Cardiac fibroblast (primary cell): ENCODE results near the gene PRKD1.

Experiments
- DNase-seq, 2 donors: peaks; one replicate each; pipeline versions ENCODE4 v3.0.0 to v3.0.0-alpha.2; 2010; ENCODE audit warnings: low read depth in 2 of 2
- H3K4me3 ChIP-seq, 2 donors: replicated peaks in 1 of 2; 1 replicate in 1 of 2; 2 replicates in 1 of 2; pipeline ENCODE4 v1.5.1; 2011; ENCODE audit warnings: low read depth in 2 of 2, low read length in 2 of 2, mild to moderate bottlenecking in 2 of 2, moderate library complexity in 1 of 2
- CTCF ChIP-seq: IDR thresholded peaks from one replicate; pipeline ENCODE4 v1.5.1; 2011; ENCODE audit warnings: low read depth, mild to moderate bottlenecking, low read length, inconsistent platforms

The PRKD1 gene

GRCh38 chr14:29937116-29937515 lies 9.5 kb upstream of the PRKD1 start:
- DNase-seq, result peak in 1 of 2 donors; percentile 59
- no peak for TF ChIP-seq CTCF
- H3K4me3 ChIP-seq, result no peak overlapping the region

GRCh38 chr14:29930283-29930682 lies 2.6 kb upstream of the PRKD1 start:
- no peak overlapping the region for H3K4me3 ChIP-seq
- no peak for TF ChIP-seq CTCF
- peak; percentile 63 to 65 for DNase-seq

GRCh38 chr14:29928117-29928640 lies 532 bp upstream of the PRKD1 start:
- peak overlapping the region; percentile 38 to 88 for H3K4me3 ChIP-seq
- no peak for TF ChIP-seq CTCF
- no peak for DNase-seq

- TF ChIP-seq CTCF, result no peak
- DNase-seq, result peak; percentile 49 to 64
- H3K4me3 ChIP-seq, result peak overlapping the region; percentile 88 to 97
Measured at GRCh38 chr14:29926701-29927375, 809 bp downstream of the PRKD1 start.

GRCh38 chr14:29926228-29926627 lies 1.4 kb downstream of the PRKD1 start:
- no peak for TF ChIP-seq CTCF
- no peak for DNase-seq
- H3K4me3 ChIP-seq, result peak overlapping the region; percentile 88 to 97

GRCh38 chr14:29925736-29926135 lies 1.9 kb downstream of the PRKD1 start:
- no peak for TF ChIP-seq CTCF
- H3K4me3 ChIP-seq, result peak overlapping the region; percentile 88 to 97
- peak; percentile 34 to 46 for DNase-seq
